WTC11 (cell line): ENCODE measurements around the gene PEX7. TPM values are rescaled to one million over a fixed set of nuclear protein-coding genes. Genes with fewer than 3 reads are reported as not detected.

Experiments used
- ATAC-seq: fragments of 200-7000 bp; cut with Tn5 transposase; 2 replicates; pipeline ENCODE4 v1.10.0; 2021; ENCODE audit warnings: mild to moderate bottlenecking, moderate library complexity
- CTCF ChIA-PET: fragments of 300-600 bp; sonication (Branson Sonifier 250); formaldehyde crosslinking; loops from one replicate; lab custom pipeline; 2021; ENCODE audit warnings: antibody characterized with exemption; lab: Charles Lee
- POLR2A ChIA-PET: fragments of 350-600 bp; sonication (Branson Sonifier 250); formaldehyde crosslinking; loops from one replicate; lab custom pipeline; 2021; ENCODE audit warnings: antibody characterized with exemption; lab: Charles Lee
- DNase-seq: peaks from one replicate; pipeline ENCODE4 v3.0.0; 2021; ENCODE audit warnings: low spot score
- H3K27ac Mint-ChIP-seq: 2 replicates; pipeline ENCODE4 v1.8.0; 2021; ENCODE audit warnings: mixed read lengths
- H3K27me3 Mint-ChIP-seq: 2 replicates; pipeline ENCODE4 v1.8.0; 2021; ENCODE audit warnings: low read depth, mild to moderate bottlenecking, moderate library complexity, mixed read lengths
- H3K36me3 Mint-ChIP-seq: 2 replicates; pipeline ENCODE4 v1.8.0; 2021; ENCODE audit warnings: mixed read lengths
- H3K4me1 Mint-ChIP-seq: 2 replicates; pipeline ENCODE4 v1.8.0; 2022; ENCODE audit warnings: mixed read lengths
- H3K4me3 Mint-ChIP-seq: 2 replicates; pipeline ENCODE4 v1.8.0; 2021; ENCODE audit warnings: mild to moderate bottlenecking, moderate library complexity, mixed read lengths
- H3K9me3 Mint-ChIP-seq: 2 replicates; pipeline ENCODE4 v1.8.0; 2021; ENCODE audit warnings: mixed read lengths
- CBFB ChIP-seq: sonication (generic); formaldehyde crosslinking; IDR thresholded peaks from 2 replicates; pipeline ENCODE4 v1.8.1; 2022; ENCODE audit warnings: mild to moderate bottlenecking, low read depth, missing genetic modification reagents
- CREM ChIP-seq: sonication (generic); formaldehyde crosslinking; IDR thresholded peaks from 2 replicates; pipeline ENCODE4 v1.8.1; 2022; ENCODE audit warnings: mild to moderate bottlenecking, missing genetic modification reagents, moderate library complexity
- EMX1 ChIP-seq: fragments of 250-450 bp; sonication (Bioruptor Pico); IDR thresholded peaks from 2 replicates; pipeline ENCODE4 v1.8.0; 2021; ENCODE audit warnings: mild to moderate bottlenecking
- FOXJ3 ChIP-seq: sonication (generic); formaldehyde crosslinking; IDR thresholded peaks from 2 replicates; pipeline ENCODE4 v1.9.0; 2021; ENCODE audit warnings: missing genetic modification reagents, mild to moderate bottlenecking, borderline replicate concordance
- FOXK1 ChIP-seq: sonication (generic); formaldehyde crosslinking; IDR thresholded peaks from 2 replicates; pipeline ENCODE4 v1.8.0; 2022; ENCODE audit warnings: mild to moderate bottlenecking, moderate library complexity, missing genetic modification reagents
- FOXP1 ChIP-seq: sonication (generic); formaldehyde crosslinking; IDR thresholded peaks from 2 replicates; pipeline ENCODE4 v1.8.0; 2022; ENCODE audit warnings: missing genetic modification reagents, mild to moderate bottlenecking, moderate library complexity, borderline replicate concordance
- JUN ChIP-seq: sonication (generic); formaldehyde crosslinking; IDR thresholded peaks from 2 replicates; pipeline ENCODE4 v1.8.0; 2023; ENCODE audit warnings: mild to moderate bottlenecking, missing genetic modification reagents
- MXD4 ChIP-seq: fragments of 250-450 bp; sonication (Bioruptor Pico); IDR thresholded peaks from 2 replicates; pipeline ENCODE4 v1.8.0; 2021; ENCODE audit warnings: mild to moderate bottlenecking, moderate library complexity, borderline replicate concordance
- NR1H2 ChIP-seq: sonication (generic); formaldehyde crosslinking; IDR thresholded peaks from 2 replicates; pipeline ENCODE4 v1.9.0; 2021; ENCODE audit warnings: mild to moderate bottlenecking, moderate library complexity, missing genetic modification reagents
- SMAD4 ChIP-seq: sonication (generic); formaldehyde crosslinking; IDR thresholded peaks from 2 replicates; pipeline ENCODE4 v1.8.0; 2022; ENCODE audit warnings: mild to moderate bottlenecking, missing genetic modification reagents
- SP1 ChIP-seq: sonication (generic); formaldehyde crosslinking; conservative IDR thresholded peaks from 2 replicates; pipeline ENCODE4 v1.8.1; 2022; ENCODE audit warnings: missing genetic modification reagents
- TEAD1 ChIP-seq: sonication (generic); formaldehyde crosslinking; IDR thresholded peaks from 2 replicates; pipeline ENCODE4 v1.8.0; 2022; ENCODE audit warnings: mild to moderate bottlenecking, missing genetic modification reagents
- TEAD4 ChIP-seq: sonication (generic); formaldehyde crosslinking; IDR thresholded peaks from 2 replicates; pipeline ENCODE4 v1.8.0; 2022; ENCODE audit warnings: mild to moderate bottlenecking, missing genetic modification reagents
- TP53 ChIP-seq: sonication (generic); formaldehyde crosslinking; IDR thresholded peaks from 2 replicates; pipeline ENCODE4 v1.8.1; 2023; ENCODE audit warnings: mild to moderate bottlenecking, missing genetic modification reagents
- ZNF121 ChIP-seq: sonication (generic); formaldehyde crosslinking; IDR thresholded peaks from 2 replicates; pipeline ENCODE4 v1.8.0; 2023; ENCODE audit warnings: missing genetic modification reagents
- ZNF232 ChIP-seq: sonication (generic); formaldehyde crosslinking; IDR thresholded peaks from 2 replicates; pipeline ENCODE4 v1.8.0; 2022; ENCODE audit warnings: mild to moderate bottlenecking, missing genetic modification reagents
- total RNA-seq: library from RNA; stranded (reverse); gene quantifications from 3 replicates; pipeline ENCODE4 v1.2.3, GENCODE V29; 2021
- TF ChIP-seq, protein P1 (sequence below): sonication (generic); formaldehyde crosslinking; IDR thresholded peaks from 2 replicates; pipeline ENCODE4 v1.8.0; 2022; ENCODE audit warnings: mild to moderate bottlenecking, missing genetic modification reagents
- TF ChIP-seq, protein P2 (sequence below): sonication (generic); formaldehyde crosslinking; conservative IDR thresholded peaks from 2 replicates; pipeline ENCODE4 v1.8.1; 2023; ENCODE audit warnings: mild to moderate bottlenecking, low read depth, missing genetic modification reagents, moderate library complexity
- TF ChIP-seq, protein P3 (sequence below): fragments of 250-450 bp; sonication (Bioruptor Pico); IDR thresholded peaks from 2 replicates; pipeline ENCODE4 v1.9.0; 2021; ENCODE audit warnings: mild to moderate bottlenecking, borderline replicate concordance
- TF ChIP-seq, protein P4 (sequence below): sonication (generic); formaldehyde crosslinking; IDR thresholded peaks from 2 replicates; pipeline ENCODE4 v1.8.1; 2022; ENCODE audit warnings: low read depth, mild to moderate bottlenecking, moderate library complexity, missing genetic modification reagents, borderline replicate concordance
- TF ChIP-seq, protein P5 (sequence below): sonication (generic); formaldehyde crosslinking; IDR thresholded peaks from 2 replicates; pipeline ENCODE4 v1.8.1; 2023; ENCODE audit warnings: mild to moderate bottlenecking, missing genetic modification reagents
- TF ChIP-seq, protein P6 (sequence below): sonication (generic); formaldehyde crosslinking; IDR thresholded peaks from 2 replicates; pipeline ENCODE4 v1.8.1; 2022; ENCODE audit warnings: missing genetic modification reagents, borderline replicate concordance
- TF ChIP-seq, protein P7 (sequence below): sonication (generic); formaldehyde crosslinking; IDR thresholded peaks from 2 replicates; pipeline ENCODE4 v1.8.1; 2023; ENCODE audit warnings: mild to moderate bottlenecking, missing genetic modification reagents, moderate library complexity

Gene PEX7
- total RNA-seq, 1 experiment from 2014 or later: 9.8 TPM

DNA sequence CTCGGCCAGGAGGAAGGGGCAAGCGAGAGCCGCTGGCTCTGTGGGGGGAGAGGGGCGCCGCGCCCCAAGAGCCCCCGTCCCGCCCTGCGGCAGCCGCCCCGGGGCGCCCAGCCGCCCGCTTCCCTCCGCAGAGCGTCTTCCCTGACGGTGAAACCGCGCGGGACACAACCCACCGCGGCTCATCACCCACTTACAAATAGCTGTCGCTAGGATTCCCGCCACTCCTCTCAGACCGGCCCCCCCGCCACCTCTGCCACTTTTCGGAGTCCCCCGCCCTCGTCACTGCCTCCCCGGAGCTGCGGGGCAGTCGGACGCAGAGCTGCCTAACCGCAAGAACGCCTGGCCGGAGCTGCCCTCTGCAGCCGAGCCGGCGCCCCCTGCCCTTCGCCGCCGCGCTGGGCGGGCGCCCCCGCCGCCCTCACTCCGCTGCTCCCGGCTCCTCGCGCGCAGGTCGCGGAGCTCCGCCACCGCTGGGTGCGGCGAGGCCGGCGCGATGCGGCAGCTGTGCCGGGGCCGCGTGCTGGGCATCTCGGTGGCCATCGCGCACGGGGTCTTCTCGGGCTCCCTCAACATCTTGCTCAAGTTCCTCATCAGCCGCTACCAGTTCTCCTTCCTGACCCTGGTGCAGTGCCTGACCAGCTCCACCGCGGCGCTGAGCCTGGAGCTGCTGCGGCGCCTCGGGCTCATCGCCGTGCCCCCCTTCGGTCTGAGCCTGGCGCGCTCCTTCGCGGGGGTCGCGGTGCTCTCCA lies 99.7 kb downstream of the PEX7 start, which contains the start of gene SLC35D3:
Gene SLC35D3, plus strand, starts transcription at position 366 of the 749 bp plus-strand sequence. Its CDS starts 128 bp downstream, at position 494.
- CTCF ChIA-PET: interaction anchor here (0.6 to 2.7 kb wide), 10 partner anchors 19 to 1438 kb away, joined by 3 to 16 read pairs (median 5); partner anchors contain the start of genes MAP3K5 and MAP7
- peaks cover 73% of the 10 kb centered on the region for H3K27me3 Mint-ChIP-seq
- POLR2A ChIA-PET: interaction anchor here (0.6 to 1.4 kb wide), 3 partner anchors 11 to 122 kb away, joined by 3 to 6 read pairs (median 4); partner anchors contain the start of gene IL20RA
- peak; percentile 46 for ATAC-seq
- DNase-seq: peak; percentile 43
- no peaks in the 10 kb centered on the region for H3K9me3 Mint-ChIP-seq
- H3K4me1 Mint-ChIP-seq: peaks cover 20% of the 10 kb centered on the region
- no peaks in the 10 kb centered on the region for H3K36me3 Mint-ChIP-seq
- peak within 1 kb of the TSS; percentile 77 for H3K4me3 Mint-ChIP-seq
- H3K27ac Mint-ChIP-seq: no peak within 1 kb of the TSS
- TF ChIP-seq FOXP1 (CRISPR knock-in tag) (peak; percentile 82; the same call in 1 of the 2 replicates), MXD4 (no peak), FOXK1 (CRISPR knock-in tag) (peak; percentile 22; the same call in 1 of the 2 replicates), TP53 (CRISPR knock-in tag) (no peak; the same call in 1 of the 2 replicates), TEAD1 (CRISPR knock-in tag) (no peak; the same call in 1 of the 2 replicates), ZNF232 (CRISPR knock-in tag) (no peak), NR1H2 (no peak), CREM (CRISPR knock-in tag) (0 out of 2 replicates have a peak, but pooled peaks have one; percentile 33), SMAD4 (CRISPR knock-in tag) (no peak), FOXJ3 (CRISPR knock-in tag) (no peak), TEAD4 (CRISPR knock-in tag) (no peak), ZNF121 (CRISPR knock-in tag) (no peak), JUN (CRISPR knock-in tag) (no peak), SP1 (0 out of 2 replicates have a peak, but pooled peaks have one; percentile 11), CBFB (no peak), EMX1 (CRISPR knock-in tag) (no peak)
- TF ChIP-seq, protein P1, sequence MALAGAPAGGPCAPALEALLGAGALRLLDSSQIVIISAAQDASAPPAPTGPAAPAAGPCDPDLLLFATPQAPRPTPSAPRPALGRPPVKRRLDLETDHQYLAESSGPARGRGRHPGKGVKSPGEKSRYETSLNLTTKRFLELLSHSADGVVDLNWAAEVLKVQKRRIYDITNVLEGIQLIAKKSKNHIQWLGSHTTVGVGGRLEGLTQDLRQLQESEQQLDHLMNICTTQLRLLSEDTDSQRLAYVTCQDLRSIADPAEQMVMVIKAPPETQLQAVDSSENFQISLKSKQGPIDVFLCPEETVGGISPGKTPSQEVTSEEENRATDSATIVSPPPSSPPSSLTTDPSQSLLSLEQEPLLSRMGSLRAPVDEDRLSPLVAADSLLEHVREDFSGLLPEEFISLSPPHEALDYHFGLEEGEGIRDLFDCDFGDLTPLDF (CRISPR knock-in tag): no peak
- TF ChIP-seq, protein P2, sequence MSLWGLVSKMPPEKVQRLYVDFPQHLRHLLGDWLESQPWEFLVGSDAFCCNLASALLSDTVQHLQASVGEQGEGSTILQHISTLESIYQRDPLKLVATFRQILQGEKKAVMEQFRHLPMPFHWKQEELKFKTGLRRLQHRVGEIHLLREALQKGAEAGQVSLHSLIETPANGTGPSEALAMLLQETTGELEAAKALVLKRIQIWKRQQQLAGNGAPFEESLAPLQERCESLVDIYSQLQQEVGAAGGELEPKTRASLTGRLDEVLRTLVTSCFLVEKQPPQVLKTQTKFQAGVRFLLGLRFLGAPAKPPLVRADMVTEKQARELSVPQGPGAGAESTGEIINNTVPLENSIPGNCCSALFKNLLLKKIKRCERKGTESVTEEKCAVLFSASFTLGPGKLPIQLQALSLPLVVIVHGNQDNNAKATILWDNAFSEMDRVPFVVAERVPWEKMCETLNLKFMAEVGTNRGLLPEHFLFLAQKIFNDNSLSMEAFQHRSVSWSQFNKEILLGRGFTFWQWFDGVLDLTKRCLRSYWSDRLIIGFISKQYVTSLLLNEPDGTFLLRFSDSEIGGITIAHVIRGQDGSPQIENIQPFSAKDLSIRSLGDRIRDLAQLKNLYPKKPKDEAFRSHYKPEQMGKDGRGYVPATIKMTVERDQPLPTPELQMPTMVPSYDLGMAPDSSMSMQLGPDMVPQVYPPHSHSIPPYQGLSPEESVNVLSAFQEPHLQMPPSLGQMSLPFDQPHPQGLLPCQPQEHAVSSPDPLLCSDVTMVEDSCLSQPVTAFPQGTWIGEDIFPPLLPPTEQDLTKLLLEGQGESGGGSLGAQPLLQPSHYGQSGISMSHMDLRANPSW (CRISPR knock-in tag): no peak
- TF ChIP-seq, protein P3, sequence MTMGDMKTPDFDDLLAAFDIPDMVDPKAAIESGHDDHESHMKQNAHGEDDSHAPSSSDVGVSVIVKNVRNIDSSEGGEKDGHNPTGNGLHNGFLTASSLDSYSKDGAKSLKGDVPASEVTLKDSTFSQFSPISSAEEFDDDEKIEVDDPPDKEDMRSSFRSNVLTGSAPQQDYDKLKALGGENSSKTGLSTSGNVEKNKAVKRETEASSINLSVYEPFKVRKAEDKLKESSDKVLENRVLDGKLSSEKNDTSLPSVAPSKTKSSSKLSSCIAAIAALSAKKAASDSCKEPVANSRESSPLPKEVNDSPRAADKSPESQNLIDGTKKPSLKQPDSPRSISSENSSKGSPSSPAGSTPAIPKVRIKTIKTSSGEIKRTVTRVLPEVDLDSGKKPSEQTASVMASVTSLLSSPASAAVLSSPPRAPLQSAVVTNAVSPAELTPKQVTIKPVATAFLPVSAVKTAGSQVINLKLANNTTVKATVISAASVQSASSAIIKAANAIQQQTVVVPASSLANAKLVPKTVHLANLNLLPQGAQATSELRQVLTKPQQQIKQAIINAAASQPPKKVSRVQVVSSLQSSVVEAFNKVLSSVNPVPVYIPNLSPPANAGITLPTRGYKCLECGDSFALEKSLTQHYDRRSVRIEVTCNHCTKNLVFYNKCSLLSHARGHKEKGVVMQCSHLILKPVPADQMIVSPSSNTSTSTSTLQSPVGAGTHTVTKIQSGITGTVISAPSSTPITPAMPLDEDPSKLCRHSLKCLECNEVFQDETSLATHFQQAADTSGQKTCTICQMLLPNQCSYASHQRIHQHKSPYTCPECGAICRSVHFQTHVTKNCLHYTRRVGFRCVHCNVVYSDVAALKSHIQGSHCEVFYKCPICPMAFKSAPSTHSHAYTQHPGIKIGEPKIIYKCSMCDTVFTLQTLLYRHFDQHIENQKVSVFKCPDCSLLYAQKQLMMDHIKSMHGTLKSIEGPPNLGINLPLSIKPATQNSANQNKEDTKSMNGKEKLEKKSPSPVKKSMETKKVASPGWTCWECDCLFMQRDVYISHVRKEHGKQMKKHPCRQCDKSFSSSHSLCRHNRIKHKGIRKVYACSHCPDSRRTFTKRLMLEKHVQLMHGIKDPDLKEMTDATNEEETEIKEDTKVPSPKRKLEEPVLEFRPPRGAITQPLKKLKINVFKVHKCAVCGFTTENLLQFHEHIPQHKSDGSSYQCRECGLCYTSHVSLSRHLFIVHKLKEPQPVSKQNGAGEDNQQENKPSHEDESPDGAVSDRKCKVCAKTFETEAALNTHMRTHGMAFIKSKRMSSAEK (CRISPR knock-in tag): no peak
- TF ChIP-seq, protein P4, sequence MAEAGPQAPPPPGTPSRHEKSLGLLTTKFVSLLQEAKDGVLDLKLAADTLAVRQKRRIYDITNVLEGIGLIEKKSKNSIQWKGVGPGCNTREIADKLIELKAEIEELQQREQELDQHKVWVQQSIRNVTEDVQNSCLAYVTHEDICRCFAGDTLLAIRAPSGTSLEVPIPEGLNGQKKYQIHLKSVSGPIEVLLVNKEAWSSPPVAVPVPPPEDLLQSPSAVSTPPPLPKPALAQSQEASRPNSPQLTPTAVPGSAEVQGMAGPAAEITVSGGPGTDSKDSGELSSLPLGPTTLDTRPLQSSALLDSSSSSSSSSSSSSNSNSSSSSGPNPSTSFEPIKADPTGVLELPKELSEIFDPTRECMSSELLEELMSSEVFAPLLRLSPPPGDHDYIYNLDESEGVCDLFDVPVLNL (CRISPR knock-in tag): no peak
- TF ChIP-seq, protein P5, sequence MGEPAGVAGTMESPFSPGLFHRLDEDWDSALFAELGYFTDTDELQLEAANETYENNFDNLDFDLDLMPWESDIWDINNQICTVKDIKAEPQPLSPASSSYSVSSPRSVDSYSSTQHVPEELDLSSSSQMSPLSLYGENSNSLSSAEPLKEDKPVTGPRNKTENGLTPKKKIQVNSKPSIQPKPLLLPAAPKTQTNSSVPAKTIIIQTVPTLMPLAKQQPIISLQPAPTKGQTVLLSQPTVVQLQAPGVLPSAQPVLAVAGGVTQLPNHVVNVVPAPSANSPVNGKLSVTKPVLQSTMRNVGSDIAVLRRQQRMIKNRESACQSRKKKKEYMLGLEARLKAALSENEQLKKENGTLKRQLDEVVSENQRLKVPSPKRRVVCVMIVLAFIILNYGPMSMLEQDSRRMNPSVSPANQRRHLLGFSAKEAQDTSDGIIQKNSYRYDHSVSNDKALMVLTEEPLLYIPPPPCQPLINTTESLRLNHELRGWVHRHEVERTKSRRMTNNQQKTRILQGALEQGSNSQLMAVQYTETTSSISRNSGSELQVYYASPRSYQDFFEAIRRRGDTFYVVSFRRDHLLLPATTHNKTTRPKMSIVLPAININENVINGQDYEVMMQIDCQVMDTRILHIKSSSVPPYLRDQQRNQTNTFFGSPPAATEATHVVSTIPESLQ (CRISPR knock-in tag): no peak
- TF ChIP-seq, protein P6, sequence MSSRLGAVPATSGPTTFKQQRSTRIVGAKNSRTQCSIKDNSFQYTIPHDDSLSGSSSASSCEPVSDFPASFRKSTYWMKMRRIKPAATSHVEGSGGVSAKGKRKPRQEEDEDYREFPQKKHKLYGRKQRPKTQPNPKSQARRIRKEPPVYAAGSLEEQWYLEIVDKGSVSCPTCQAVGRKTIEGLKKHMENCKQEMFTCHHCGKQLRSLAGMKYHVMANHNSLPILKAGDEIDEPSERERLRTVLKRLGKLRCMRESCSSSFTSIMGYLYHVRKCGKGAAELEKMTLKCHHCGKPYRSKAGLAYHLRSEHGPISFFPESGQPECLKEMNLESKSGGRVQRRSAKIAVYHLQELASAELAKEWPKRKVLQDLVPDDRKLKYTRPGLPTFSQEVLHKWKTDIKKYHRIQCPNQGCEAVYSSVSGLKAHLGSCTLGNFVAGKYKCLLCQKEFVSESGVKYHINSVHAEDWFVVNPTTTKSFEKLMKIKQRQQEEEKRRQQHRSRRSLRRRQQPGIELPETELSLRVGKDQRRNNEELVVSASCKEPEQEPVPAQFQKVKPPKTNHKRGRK (CRISPR knock-in tag): no peak
- TF ChIP-seq, protein P7, sequence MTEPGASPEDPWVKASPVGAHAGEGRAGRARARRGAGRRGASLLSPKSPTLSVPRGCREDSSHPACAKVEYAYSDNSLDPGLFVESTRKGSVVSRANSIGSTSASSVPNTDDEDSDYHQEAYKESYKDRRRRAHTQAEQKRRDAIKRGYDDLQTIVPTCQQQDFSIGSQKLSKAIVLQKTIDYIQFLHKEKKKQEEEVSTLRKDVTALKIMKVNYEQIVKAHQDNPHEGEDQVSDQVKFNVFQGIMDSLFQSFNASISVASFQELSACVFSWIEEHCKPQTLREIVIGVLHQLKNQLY: no peak
